VCaP (cell line): ENCODE measurements around the gene ADAMTS18.

Experiments used
- H3K27ac ChIP-seq: fragments of 450-650 bp; 2 replicates; pipeline ENCODE4 v1.5.1; 2017
- CTCF ChIP-seq: fragments of 450-650 bp; conservative IDR thresholded peaks from 2 replicates; pipeline ENCODE4 v1.5.1; 2017; ENCODE audit warnings: mild to moderate bottlenecking, moderate library complexity

Gene ADAMTS18

GRCh38 chr16:77462894-77463293, 28.1 kb upstream of the ADAMTS18 start:
- no peak for TF ChIP-seq CTCF

GRCh38 chr16:77459534-77460254, 24.9 kb upstream of the ADAMTS18 start:
- no peak overlapping the region for H3K27ac ChIP-seq
- TF ChIP-seq CTCF = no peak

More at GRCh38 chr16:77462894-77463293, 28.1 kb upstream of the ADAMTS18 start:
- H3K27ac ChIP-seq = no peak overlapping the region

GRCh38 chr16:77457046-77457445, 22.2 kb upstream of the ADAMTS18 start:
- no peak overlapping the region for H3K27ac ChIP-seq
- no peak for TF ChIP-seq CTCF

- TF ChIP-seq CTCF = no peak
Measured at GRCh38 chr16:77452243-77452642, 17.4 kb upstream of the ADAMTS18 start.

GRCh38 chr16:77450790-77451487, 16.1 kb upstream of the ADAMTS18 start:
- no peak for TF ChIP-seq CTCF
- peak overlapping the region; percentile 38; the same call in 1 of the 2 replicates for H3K27ac ChIP-seq

More at GRCh38 chr16:77452243-77452642, 17.4 kb upstream of the ADAMTS18 start:
- no peak overlapping the region for H3K27ac ChIP-seq

GRCh38 chr16:77449208-77449607, 14.4 kb upstream of the ADAMTS18 start:
- TF ChIP-seq CTCF = no peak
- no peak overlapping the region for H3K27ac ChIP-seq

GRCh38 chr16:77445324-77445723, 10.5 kb upstream of the ADAMTS18 start:
- H3K27ac ChIP-seq = no peak overlapping the region
- TF ChIP-seq CTCF = no peak
